Measurements from ENCODE around the gene LMNB1.

LMNB1 gene

DNA sequence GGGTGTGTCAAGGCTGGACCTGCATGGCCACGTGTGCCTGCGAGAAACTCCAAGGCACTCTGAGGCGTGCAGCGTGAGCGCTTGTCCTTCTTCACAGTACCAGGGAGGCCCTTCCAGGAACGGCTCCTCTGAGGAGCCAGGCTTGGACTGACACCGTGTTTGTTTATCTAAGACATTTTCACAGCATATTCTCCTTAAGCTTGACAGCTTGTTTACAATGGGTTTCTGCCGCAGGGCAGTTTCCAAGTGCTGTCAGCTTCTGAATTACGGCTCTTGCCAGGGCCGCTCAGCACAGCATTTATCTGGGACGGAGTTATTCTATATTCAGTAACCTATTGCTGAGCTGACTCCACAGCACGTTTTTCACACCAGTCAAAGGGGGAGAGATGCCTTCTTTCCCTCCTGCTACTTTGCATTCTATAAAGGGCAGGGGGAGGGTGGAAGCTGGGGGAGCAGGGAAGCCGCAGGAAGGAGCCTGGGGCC, 98.4 kb downstream of the LMNB1 start (continued):
- TF ChIP-seq ZNF324 (tag by site-specific recombination; IDR thresholded peaks at IDR 0.05): peak; percentile 60; the same call in 1 of the 2 replicates
- TF ChIP-seq ZNF707 (tag by site-specific recombination; IDR thresholded peaks at IDR 0.05): no peak
- TF ChIP-seq ZNF423 (tag by site-specific recombination; IDR thresholded peaks at IDR 0.05): peak; percentile 57; the same call in 1 of the 2 replicates
- peak; percentile 99 for TF ChIP-seq ZNF843 (tag by site-specific recombination; IDR thresholded peaks at IDR 0.05)
- TF ChIP-seq ZNF433 (tag by site-specific recombination; IDR thresholded peaks at IDR 0.05; ENCODE audit: low read depth): no peak
- no peak for TF ChIP-seq ZNF280C (tag by site-specific recombination; IDR thresholded peaks at IDR 0.05)
- no peak for TF ChIP-seq ZBTB49 (tag by site-specific recombination; IDR thresholded peaks at IDR 0.05; ENCODE audit: low read depth)
- TF ChIP-seq ZNF629 (tag by site-specific recombination; IDR thresholded peaks at IDR 0.05): peak; percentile 75
- no peak for TF ChIP-seq ZNF157 (tag by site-specific recombination; IDR thresholded peaks at IDR 0.05)
- TF ChIP-seq FEZF1 (tag by site-specific recombination; IDR thresholded peaks at IDR 0.05): peak; percentile 98
- no peak for TF ChIP-seq PRDM10 (tag by site-specific recombination; IDR thresholded peaks at IDR 0.05)
- no peak for TF ChIP-seq ZSCAN23 (tag by site-specific recombination; IDR thresholded peaks at IDR 0.05)
- peak; percentile 94 for TF ChIP-seq ZSCAN30 (tag by site-specific recombination; IDR thresholded peaks at IDR 0.05)
- TF ChIP-seq ZNF280D (tag by site-specific recombination; IDR thresholded peaks at IDR 0.05): no peak
- TF ChIP-seq ZNF16 (tag by site-specific recombination; IDR thresholded peaks at IDR 0.05; ENCODE audit: low read depth): no peak
- TF ChIP-seq CTCF (tag by site-specific recombination; IDR thresholded peaks at IDR 0.05): no peak
- TF ChIP-seq SETDB1 (IDR thresholded peaks at IDR 0.05; ENCODE audit: insufficient read length, low read length): peak; percentile 21
- TF ChIP-seq ZNF501 (tag by site-specific recombination; IDR thresholded peaks at IDR 0.05): no peak
- TF ChIP-seq KLF1 (tag by site-specific recombination; IDR thresholded peaks at IDR 0.05): 0 out of 2 replicates have a peak, but pooled peaks have one; percentile 19
- no peak for TF ChIP-seq ZNF548 (tag by site-specific recombination; IDR thresholded peaks at IDR 0.05)
- no peak for TF ChIP-seq ZFP3 (tag by site-specific recombination; IDR thresholded peaks at IDR 0.05; ENCODE audit: low read depth)
- TF ChIP-seq ZBTB17 (tag by site-specific recombination; IDR thresholded peaks at IDR 0.05): no peak
- TF ChIP-seq, protein P1, sequence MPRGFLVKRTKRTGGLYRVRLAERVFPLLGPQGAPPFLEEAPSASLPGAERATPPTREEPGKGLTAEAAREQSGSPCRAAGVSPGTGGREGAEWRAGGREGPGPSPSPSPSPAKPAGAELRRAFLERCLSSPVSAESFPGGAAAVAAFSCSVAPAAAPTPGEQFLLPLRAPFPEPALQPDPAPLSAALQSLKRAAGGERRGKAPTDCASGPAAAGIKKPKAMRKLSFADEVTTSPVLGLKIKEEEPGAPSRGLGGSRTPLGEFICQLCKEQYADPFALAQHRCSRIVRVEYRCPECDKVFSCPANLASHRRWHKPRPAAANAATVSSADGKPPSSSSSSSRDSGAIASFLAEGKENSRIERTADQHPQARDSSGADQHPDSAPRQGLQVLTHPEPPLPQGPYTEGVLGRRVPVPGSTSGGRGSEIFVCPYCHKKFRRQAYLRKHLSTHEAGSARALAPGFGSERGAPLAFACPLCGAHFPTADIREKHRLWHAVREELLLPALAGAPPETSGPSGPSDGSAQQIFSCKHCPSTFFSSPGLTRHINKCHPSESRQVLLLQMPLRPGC (tag by site-specific recombination; IDR thresholded peaks at IDR 0.05): peak; percentile 41; the same call in 1 of the 2 replicates
- peak; percentile 90 for TF ChIP-seq SP7 (tag by site-specific recombination; IDR thresholded peaks at IDR 0.05)
- TF ChIP-seq REPIN1 (tag by site-specific recombination; IDR thresholded peaks at IDR 0.05; ENCODE audit: low read depth): no peak
- TF ChIP-seq ZNF600 (tag by site-specific recombination; IDR thresholded peaks at IDR 0.05): peak; percentile 78
